Esophagus squamous epithelium (tissue), 4 donors: ENCODE results near the gene HOGA1.

ENCODE experiments used
- CTCF ChIP-seq, 6 experiments: fragments of 450-650 bp in 4 of 6; fragments of 200-600 bp in 2 of 6; sonication (generic) in 2 of 6; IDR thresholded peaks; one replicate each; pipeline ENCODE4 v1.5.1; 2016 to 2019; ENCODE audit warnings: antibody characterized with exemption in 6 of 6, mild to moderate bottlenecking in 4 of 6, moderate library complexity in 4 of 6
- POLR2A ChIP-seq, 4 donors: fragments of 450-650 bp; IDR thresholded peaks; one replicate each; pipeline ENCODE4 v1.6.1; 2017; ENCODE audit warnings: antibody characterized with exemption in 4 of 4, mild to moderate bottlenecking in 4 of 4, moderate library complexity in 3 of 4

DNA sequence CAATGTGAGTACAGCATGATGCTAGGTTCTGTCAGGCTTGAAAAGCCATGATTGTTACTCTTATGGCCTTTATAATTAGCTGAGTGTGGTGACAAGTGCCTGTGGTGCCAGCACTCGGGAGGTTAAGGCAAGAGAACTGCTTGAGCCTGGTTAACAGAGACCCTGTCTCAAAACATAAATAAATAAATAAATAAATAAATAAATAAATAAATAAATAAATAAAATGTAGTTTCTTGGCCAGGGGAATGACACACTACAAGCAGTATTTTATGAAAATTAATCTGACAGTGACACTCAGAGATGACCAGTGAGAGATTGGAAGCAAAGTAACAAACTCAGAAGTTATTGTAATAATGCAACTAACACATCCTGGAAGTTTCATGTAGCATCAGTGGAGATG, 51.4 kb downstream of the HOGA1 start:
- TF ChIP-seq CTCF (IDR thresholded peaks at IDR 0.05) = no peak
- no peak for TF ChIP-seq POLR2A (IDR thresholded peaks at IDR 0.05)
